GM12874 (cell line): ENCODE results near the gene MIA3.

Experiments
- TF ChIP-seq, protein P1 (sequence below): IDR thresholded peaks from 2 replicates; pipeline ENCODE4 v1.5.1; 2011; ENCODE audit warnings: low read depth, mild to moderate bottlenecking, control low read depth, low read length, moderate library complexity; ENCODE audit not compliant: insufficient read depth

The MIA3 gene

GRCh38 chr1:222711319-222712252, 93.7 kb downstream of the MIA3 start:
- TF ChIP-seq, protein P1, sequence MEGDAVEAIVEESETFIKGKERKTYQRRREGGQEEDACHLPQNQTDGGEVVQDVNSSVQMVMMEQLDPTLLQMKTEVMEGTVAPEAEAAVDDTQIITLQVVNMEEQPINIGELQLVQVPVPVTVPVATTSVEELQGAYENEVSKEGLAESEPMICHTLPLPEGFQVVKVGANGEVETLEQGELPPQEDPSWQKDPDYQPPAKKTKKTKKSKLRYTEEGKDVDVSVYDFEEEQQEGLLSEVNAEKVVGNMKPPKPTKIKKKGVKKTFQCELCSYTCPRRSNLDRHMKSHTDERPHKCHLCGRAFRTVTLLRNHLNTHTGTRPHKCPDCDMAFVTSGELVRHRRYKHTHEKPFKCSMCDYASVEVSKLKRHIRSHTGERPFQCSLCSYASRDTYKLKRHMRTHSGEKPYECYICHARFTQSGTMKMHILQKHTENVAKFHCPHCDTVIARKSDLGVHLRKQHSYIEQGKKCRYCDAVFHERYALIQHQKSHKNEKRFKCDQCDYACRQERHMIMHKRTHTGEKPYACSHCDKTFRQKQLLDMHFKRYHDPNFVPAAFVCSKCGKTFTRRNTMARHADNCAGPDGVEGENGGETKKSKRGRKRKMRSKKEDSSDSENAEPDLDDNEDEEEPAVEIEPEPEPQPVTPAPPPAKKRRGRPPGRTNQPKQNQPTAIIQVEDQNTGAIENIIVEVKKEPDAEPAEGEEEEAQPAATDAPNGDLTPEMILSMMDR = no peak

DNA sequence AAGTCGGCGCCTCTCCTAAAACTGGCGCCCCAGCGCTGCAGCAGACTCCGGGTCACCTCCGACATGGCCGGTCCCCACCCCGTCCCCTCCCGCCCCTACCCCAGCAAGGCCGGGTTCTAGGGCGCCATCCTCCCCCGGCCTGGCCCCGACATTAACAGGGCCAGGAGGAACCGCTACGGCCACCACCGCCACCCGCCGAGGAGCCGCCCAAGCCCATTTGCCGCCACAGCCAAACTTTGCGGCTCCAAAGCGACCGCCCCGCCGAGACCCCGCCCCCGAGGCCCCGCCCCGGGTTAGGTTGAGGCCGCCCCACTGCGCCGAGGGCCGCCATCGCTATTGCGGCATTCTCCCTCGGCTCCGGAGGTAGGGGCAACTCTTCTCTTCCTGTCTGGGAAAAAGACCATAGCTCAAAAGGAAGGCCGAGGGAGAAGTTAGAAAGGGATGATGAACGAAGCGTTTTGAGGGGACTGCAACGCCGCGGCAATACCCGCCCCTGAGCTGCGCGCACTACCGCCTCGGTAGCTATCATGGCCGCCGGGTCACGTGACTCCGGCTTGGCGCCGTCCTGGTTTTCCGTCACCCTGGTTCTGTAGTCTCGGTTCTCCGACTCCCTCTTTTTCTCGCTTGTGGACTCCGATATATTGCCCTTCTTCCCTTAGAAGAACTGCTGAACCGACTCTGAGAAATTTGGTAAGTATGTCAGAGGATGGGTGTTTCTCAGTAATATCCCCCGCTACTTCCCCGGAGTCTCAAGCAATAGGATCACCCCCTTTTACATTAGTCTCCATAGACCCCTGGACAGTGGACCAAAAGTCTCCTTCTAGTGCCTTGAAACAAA, 94.6 kb downstream of the MIA3 start, which contains the start of the genes AIDA and BROX:
Gene AIDA, minus strand, starts transcription at position 239 of the 838 bp plus-strand sequence. Its CDS starts 174 bp downstream, at position 65.
Gene BROX, plus strand, starts transcription at position 312 of the 838 bp plus-strand sequence. CDS start 3,136 bp downstream, outside the sequence.
- TF ChIP-seq, protein P1 = no peak

DNA sequence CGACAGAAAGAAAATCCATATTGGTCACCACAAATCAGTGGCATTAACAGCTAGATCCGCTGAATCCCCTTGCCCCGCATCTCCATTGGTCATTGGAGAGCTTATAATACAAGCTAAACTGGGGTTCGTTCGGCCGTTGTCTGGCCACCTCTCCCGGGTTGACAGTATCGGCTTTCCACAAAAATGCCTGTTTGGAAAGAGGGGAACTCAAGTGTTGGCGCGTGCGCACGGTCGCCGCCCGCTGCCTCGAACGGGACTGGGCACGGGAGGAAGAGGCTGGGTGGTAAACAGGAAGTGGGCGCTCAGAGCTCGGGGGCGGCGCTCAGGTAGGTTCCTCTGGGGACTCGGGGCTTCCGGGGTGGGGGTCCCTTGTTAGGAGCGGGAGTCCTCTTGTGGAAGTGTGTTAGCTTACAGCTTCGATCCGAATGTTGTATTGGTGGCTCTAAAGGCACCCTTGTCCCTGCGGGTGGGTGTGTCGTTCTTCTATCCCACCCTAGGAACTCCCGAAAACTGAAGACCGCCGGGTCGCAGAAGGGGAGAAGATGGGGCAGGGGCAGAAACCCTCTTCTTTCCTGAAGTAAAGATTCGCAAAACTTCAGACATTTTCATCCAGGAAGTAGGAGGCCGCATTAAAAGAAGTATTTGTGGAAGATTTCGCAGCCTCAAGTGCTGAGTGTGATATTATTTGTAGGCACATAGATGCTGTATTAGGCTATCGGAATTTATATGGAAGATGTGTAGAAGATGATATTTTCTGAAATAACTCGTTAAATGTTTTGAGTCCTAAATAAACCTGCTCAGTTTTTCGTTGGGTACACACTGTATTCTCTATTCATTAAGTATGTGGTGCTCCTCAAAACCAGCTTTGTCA, 95.4 kb downstream of the MIA3 start:
- TF ChIP-seq, protein P1 = 0 out of 2 replicates have a peak, but pooled peaks have one; percentile 6

DNA sequence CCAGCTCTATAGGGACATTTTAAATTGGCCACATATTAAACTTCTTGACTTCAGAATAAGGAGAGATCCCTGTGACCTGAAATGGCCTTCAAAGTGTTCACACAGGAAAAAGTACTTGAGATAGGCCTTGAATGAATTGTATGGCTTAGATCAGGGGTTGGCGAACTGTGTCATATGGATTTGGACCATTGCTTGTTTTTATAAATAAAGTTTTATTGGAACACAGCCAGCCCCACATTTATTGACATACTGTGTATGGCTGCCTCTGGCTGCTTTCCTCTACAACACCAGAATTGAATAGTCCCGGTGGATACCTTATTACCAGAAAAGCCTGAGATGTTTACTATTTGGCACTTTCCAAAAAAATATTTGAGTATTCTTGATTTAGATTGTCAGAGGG, 98.5 kb downstream of the MIA3 start:
- TF ChIP-seq, protein P1 = no peak
